ENCODE measurements around the gene EMP3. TPM values are rescaled to one million over a fixed set of nuclear protein-coding genes. Genes with fewer than 3 reads are reported as not detected.

The EMP3 gene
- total and polyA plus RNA-seq, 2 of the 13 experiments (the other 11 are each of a cell fraction or from before 2014, with no cell fraction given), result 2.2 to 7.8 TPM

DNA sequence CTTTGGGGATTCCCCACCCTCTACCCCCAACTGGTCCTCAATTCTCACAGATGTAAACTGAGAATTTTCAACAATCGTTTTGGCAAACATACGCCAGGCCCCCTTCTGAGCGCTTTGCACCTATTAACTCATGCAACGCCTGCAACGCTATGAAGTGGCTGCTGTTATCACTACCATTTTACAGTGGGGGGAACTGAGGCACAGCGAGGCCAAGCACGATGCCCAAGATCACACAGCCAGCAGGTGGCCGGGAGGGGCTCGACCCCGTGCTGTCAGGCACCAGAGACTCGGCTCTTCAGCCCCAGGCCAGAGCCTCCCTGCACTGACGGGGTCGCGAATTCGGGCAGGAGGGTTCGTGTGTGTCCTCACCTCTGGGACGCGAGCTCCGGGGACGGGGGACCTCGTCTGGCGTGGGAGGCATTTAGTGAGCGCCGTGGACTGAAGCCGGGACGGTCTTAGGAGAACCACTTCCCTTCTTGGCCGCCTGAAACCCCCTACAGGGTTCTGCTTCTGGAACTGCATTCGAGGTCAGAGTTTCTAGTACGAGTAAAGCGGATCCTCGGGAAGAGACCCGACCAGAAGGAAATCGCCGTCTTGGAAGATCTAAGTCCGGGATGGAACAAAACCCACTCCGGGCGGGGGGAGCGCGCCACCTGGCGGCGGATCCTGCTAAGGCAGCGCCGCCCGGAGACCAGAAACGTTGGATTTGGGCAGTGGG, 34.4 kb upstream of the EMP3 start (continued):
- peak; percentile 53; the same call in 1 of the 2 replicates for TF ChIP-seq NRL (CRISPR knock-in tag; IDR thresholded peaks at IDR 0.05; ENCODE audit: borderline replicate concordance)
- no peak for TF ChIP-seq CAMTA2 (CRISPR knock-in tag; IDR thresholded peaks at IDR 0.05; ENCODE audit: borderline replicate concordance)
- no peak for TF ChIP-seq TEAD2 (CRISPR knock-in tag; IDR thresholded peaks at IDR 0.05)
- 0 out of 2 replicates have a peak, but pooled peaks have one; percentile 14 for TF ChIP-seq GATAD2A (CRISPR knock-in tag; IDR thresholded peaks at IDR 0.05)
- TF ChIP-seq, protein P1, sequence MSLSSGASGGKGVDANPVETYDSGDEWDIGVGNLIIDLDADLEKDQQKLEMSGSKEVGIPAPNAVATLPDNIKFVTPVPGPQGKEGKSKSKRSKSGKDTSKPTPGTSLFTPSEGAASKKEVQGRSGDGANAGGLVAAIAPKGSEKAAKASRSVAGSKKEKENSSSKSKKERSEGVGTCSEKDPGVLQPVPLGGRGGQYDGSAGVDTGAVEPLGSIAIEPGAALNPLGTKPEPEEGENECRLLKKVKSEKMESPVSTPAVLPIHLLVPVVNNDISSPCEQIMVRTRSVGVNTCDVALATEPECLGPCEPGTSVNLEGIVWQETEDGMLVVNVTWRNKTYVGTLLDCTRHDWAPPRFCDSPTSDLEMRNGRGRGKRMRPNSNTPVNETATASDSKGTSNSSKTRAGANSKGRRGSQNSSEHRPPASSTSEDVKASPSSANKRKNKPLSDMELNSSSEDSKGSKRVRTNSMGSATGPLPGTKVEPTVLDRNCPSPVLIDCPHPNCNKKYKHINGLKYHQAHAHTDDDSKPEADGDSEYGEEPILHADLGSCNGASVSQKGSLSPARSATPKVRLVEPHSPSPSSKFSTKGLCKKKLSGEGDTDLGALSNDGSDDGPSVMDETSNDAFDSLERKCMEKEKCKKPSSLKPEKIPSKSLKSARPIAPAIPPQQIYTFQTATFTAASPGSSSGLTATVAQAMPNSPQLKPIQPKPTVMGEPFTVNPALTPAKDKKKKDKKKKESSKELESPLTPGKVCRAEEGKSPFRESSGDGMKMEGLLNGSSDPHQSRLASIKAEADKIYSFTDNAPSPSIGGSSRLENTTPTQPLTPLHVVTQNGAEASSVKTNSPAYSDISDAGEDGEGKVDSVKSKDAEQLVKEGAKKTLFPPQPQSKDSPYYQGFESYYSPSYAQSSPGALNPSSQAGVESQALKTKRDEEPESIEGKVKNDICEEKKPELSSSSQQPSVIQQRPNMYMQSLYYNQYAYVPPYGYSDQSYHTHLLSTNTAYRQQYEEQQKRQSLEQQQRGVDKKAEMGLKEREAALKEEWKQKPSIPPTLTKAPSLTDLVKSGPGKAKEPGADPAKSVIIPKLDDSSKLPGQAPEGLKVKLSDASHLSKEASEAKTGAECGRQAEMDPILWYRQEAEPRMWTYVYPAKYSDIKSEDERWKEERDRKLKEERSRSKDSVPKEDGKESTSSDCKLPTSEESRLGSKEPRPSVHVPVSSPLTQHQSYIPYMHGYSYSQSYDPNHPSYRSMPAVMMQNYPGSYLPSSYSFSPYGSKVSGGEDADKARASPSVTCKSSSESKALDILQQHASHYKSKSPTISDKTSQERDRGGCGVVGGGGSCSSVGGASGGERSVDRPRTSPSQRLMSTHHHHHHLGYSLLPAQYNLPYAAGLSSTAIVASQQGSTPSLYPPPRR (CRISPR knock-in tag; IDR thresholded peaks at IDR 0.05; ENCODE audit: borderline replicate concordance), result no peak
- TF ChIP-seq, protein P2, sequence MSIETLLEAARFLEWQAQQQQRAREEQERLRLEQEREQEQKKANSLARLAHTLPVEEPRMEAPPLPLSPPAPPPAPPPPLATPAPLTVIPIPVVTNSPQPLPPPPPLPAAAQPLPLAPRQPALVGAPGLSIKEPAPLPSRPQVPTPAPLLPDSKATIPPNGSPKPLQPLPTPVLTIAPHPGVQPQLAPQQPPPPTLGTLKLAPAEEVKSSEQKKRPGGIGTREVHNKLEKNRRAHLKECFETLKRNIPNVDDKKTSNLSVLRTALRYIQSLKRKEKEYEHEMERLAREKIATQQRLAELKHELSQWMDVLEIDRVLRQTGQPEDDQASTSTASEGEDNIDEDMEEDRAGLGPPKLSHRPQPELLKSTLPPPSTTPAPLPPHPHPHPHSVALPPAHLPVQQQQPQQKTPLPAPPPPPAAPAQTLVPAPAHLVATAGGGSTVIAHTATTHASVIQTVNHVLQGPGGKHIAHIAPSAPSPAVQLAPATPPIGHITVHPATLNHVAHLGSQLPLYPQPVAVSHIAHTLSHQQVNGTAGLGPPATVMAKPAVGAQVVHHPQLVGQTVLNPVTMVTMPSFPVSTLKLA (IDR thresholded peaks at IDR 0.05), result no peak
- TF ChIP-seq FOXC1 (CRISPR knock-in tag; IDR thresholded peaks at IDR 0.05; ENCODE audit: borderline replicate concordance), result 0 out of 2 replicates have a peak, but pooled peaks have one; percentile 20
- TF ChIP-seq ELF3 (CRISPR knock-in tag; IDR thresholded peaks at IDR 0.05), result peak; percentile 37; the same call in 1 of the 2 replicates
- TF ChIP-seq ONECUT2 (CRISPR knock-in tag; IDR thresholded peaks at IDR 0.05), result 0 out of 2 replicates have a peak, but pooled peaks have one; percentile 7
- no peak for TF ChIP-seq FOSL2 (CRISPR knock-in tag; IDR thresholded peaks at IDR 0.05)
- TF ChIP-seq SP4 (CRISPR knock-in tag; IDR thresholded peaks at IDR 0.05), result peak; percentile 31; the same call in 1 of the 2 replicates
- TF ChIP-seq SATB2 (CRISPR knock-in tag; IDR thresholded peaks at IDR 0.05), result no peak
- 0 out of 2 replicates have a peak, but pooled peaks have one; percentile 16 for TF ChIP-seq ZMYM2 (CRISPR knock-in tag; IDR thresholded peaks at IDR 0.05)
- TF ChIP-seq, protein P3, sequence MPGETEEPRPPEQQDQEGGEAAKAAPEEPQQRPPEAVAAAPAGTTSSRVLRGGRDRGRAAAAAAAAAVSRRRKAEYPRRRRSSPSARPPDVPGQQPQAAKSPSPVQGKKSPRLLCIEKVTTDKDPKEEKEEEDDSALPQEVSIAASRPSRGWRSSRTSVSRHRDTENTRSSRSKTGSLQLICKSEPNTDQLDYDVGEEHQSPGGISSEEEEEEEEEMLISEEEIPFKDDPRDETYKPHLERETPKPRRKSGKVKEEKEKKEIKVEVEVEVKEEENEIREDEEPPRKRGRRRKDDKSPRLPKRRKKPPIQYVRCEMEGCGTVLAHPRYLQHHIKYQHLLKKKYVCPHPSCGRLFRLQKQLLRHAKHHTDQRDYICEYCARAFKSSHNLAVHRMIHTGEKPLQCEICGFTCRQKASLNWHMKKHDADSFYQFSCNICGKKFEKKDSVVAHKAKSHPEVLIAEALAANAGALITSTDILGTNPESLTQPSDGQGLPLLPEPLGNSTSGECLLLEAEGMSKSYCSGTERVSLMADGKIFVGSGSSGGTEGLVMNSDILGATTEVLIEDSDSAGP (CRISPR knock-in tag; IDR thresholded peaks at IDR 0.05; ENCODE audit: borderline replicate concordance), result peak; percentile 70
- TF ChIP-seq RNF2 (conservative IDR thresholded peaks at IDR 0.05; ENCODE audit: low read depth), result no peak
- TF ChIP-seq, protein P4, sequence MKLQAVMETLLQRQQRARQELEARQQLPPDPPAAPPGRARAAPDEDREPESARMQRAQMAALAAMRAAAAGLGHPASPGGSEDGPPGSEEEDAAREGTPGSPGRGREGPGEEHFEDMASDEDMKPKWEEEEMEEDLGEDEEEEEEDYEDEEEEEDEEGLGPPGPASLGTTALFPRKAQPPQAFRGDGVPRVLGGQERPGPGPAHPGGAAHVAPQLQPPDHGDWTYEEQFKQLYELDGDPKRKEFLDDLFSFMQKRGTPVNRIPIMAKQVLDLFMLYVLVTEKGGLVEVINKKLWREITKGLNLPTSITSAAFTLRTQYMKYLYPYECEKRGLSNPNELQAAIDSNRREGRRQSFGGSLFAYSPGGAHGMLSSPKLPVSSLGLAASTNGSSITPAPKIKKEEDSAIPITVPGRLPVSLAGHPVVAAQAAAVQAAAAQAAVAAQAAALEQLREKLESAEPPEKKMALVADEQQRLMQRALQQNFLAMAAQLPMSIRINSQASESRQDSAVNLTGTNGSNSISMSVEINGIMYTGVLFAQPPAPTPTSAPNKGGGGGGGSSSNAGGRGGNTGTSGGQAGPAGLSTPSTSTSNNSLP (IDR thresholded peaks at IDR 0.05; ENCODE audit: low read depth, low read length), result no peak
- peak; percentile 74 for TF ChIP-seq STAG1 (CRISPR knock-in tag; IDR thresholded peaks at IDR 0.05)
- TF ChIP-seq ZFP36L1 (CRISPR knock-in tag; IDR thresholded peaks at IDR 0.05), result no peak
- TF ChIP-seq KDM3A (CRISPR knock-in tag; IDR thresholded peaks at IDR 0.05; ENCODE audit: low read depth), result 0 out of 2 replicates have a peak, but pooled peaks have one; percentile 62
- peak; percentile 42 for TF ChIP-seq AGO2 (optimal IDR thresholded peaks at IDR 0.05; ENCODE audit: low read depth, low read length)
- no peak for TF ChIP-seq SMAD3 (CRISPR knock-in tag; IDR thresholded peaks at IDR 0.05)
